ENCODE results near the gene TMEM169. TPM values are rescaled to one million over a fixed set of nuclear protein-coding genes. Genes with fewer than 3 reads are reported as not detected.

The TMEM169 gene
- total and polyA plus RNA-seq, 10 of the 15 experiments (the other 5 are each of a cell fraction or from before 2014, with no cell fraction given), result 0.23 to 3.2 (median 2.3) TPM

DNA sequence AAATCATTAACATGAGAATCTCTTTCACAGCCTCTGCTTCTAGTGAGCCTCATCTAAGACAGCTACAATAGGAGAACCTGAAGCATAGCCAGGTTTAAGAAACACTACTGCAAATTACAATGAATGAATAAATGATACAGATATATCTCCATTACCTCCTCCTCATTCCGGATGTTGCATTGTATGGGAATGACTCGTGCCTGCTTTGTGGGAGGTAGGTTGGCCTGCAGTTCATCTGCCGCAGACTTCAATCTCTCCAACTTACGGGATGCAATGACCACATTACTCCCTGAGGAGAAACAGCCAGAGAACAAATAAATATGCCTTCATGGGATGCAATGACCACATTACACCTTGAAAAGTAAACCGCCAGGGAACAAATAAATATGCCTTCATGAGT lies 15.5 kb upstream of the TMEM169 start (continued):
- TF ChIP-seq, protein P1, sequence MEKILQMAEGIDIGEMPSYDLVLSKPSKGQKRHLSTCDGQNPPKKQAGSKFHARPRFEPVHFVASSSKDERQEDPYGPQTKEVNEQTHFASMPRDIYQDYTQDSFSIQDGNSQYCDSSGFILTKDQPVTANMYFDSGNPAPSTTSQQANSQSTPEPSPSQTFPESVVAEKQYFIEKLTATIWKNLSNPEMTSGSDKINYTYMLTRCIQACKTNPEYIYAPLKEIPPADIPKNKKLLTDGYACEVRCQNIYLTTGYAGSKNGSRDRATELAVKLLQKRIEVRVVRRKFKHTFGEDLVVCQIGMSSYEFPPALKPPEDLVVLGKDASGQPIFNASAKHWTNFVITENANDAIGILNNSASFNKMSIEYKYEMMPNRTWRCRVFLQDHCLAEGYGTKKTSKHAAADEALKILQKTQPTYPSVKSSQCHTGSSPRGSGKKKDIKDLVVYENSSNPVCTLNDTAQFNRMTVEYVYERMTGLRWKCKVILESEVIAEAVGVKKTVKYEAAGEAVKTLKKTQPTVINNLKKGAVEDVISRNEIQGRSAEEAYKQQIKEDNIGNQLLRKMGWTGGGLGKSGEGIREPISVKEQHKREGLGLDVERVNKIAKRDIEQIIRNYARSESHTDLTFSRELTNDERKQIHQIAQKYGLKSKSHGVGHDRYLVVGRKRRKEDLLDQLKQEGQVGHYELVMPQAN (conservative IDR thresholded peaks at IDR 0.05), result no peak
- TF ChIP-seq, protein P2, sequence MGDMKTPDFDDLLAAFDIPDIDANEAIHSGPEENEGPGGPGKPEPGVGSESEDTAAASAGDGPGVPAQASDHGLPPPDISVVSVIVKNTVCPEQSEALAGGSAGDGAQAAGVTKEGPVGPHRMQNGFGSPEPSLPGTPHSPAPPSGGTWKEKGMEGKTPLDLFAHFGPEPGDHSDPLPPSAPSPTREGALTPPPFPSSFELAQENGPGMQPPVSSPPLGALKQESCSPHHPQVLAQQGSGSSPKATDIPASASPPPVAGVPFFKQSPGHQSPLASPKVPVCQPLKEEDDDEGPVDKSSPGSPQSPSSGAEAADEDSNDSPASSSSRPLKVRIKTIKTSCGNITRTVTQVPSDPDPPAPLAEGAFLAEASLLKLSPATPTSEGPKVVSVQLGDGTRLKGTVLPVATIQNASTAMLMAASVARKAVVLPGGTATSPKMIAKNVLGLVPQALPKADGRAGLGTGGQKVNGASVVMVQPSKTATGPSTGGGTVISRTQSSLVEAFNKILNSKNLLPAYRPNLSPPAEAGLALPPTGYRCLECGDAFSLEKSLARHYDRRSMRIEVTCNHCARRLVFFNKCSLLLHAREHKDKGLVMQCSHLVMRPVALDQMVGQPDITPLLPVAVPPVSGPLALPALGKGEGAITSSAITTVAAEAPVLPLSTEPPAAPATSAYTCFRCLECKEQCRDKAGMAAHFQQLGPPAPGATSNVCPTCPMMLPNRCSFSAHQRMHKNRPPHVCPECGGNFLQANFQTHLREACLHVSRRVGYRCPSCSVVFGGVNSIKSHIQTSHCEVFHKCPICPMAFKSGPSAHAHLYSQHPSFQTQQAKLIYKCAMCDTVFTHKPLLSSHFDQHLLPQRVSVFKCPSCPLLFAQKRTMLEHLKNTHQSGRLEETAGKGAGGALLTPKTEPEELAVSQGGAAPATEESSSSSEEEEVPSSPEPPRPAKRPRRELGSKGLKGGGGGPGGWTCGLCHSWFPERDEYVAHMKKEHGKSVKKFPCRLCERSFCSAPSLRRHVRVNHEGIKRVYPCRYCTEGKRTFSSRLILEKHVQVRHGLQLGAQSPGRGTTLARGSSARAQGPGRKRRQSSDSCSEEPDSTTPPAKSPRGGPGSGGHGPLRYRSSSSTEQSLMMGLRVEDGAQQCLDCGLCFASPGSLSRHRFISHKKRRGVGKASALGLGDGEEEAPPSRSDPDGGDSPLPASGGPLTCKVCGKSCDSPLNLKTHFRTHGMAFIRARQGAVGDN (IDR thresholded peaks at IDR 0.05), result no peak
- no peak for TF ChIP-seq SREBF2 (IDR thresholded peaks at IDR 0.05; ENCODE audit: low read length)
- TF ChIP-seq ZNF207 (IDR thresholded peaks at IDR 0.05; ENCODE audit: borderline replicate concordance), result no peak
- TF ChIP-seq HDGF (IDR thresholded peaks at IDR 0.05), result no peak

DNA sequence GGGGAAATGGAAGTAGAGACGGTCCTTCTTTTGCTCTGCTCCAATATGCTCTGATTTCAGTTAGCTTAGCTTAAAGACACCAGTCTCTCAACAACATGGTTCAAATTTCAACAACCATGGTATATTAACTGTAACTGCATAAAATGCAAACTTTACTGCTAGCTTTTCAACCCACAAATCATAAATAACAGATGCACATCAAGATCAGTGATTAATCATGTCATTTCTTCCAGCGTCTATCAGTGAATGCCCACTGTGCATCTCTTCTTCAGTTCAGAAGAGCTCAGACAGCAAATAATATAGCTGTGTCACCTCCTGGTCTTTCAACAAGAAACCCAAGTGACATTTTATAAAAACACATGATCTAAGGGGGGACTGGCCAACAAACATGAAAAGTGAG lies 12.7 kb upstream of the TMEM169 start:
- Histone ChIP-seq H3K27ac (ENCODE audit: control insufficient read depth, insufficient read depth) (no peak overlapping the region), H3K4me2 (ENCODE audit: control insufficient read depth, insufficient read depth) (no peak overlapping the region), H3K36me3 (ENCODE audit: control insufficient read depth in 2 of 2, insufficient read depth in 2 of 2, low read length in 1 of 2) (peaks cover 0 to 6% of the 10 kb centered on the region in 2 experiments; a peak in 1 of 4 replicates), H4K20me1 (ENCODE audit: control insufficient read depth, insufficient read depth) (no peaks in the 10 kb centered on the region), H3K9ac (ENCODE audit: control insufficient read depth, insufficient read depth, low read length) (no peak overlapping the region), H3K27me3 (replicated peaks in 1 of 2; ENCODE audit: control insufficient read depth in 2 of 2, insufficient read depth in 2 of 2, low read length in 1 of 2) (no peaks in the 10 kb centered on the region), H3K79me2 (ENCODE audit: control insufficient read depth, insufficient read depth, low read length) (no peaks in the 10 kb centered on the region), H3K4me3 (no peak overlapping the region), H2AFZ (ENCODE audit: control insufficient read depth, low read depth, low read length) (no peak overlapping the region), H3K9me3 (replicated peaks; ENCODE audit: control insufficient read depth, insufficient read depth, low read length) (no peaks in the 10 kb centered on the region), H3K4me1 (ENCODE audit: control insufficient read depth, insufficient read depth, low read length) (no peaks in the 10 kb centered on the region)
- WGBS (ENCODE audit: insufficient coverage, insufficient replicate concordance, low lambda C conversion rate, missing lambda C conversion rate), result 94% methylated on average over 2 of the region's 2 CpGs
- SMC1A ChIA-PET (ENCODE audit: uncharacterized antibody, unreplicated experiment), result interaction anchor here (0.9 to 2.5 kb wide), 7 partner anchors 10 to 40 kb away, joined by 3 to 12 read pairs (median 4); partner anchors contain the start of genes PECR, TMEM169 and XRCC5
- BruUV-seq (replicated peaks), result no TSS peak
- ATAC-seq, result no peak; the same call in 1 of the 3 replicates
- no peak for FAIRE-seq
- intact Hi-C loops (cut with micrococcal nuclease; ENCODE audit: unreplicated experiment) (no loop called here), in situ Hi-C loops (cut with MboI) (no loop called here)
- CTCF ChIA-PET, result interaction anchor here (0.9 to 1.9 kb wide), 5 partner anchors 10 to 154 kb away, joined by 3 to 8 read pairs (median 4); no protein-coding TSS in a partner anchor
- POLR2A ChIA-PET, result interaction anchor here (0.6 to 1.1 kb wide), 2 partner anchors 10 to 13 kb away, joined by 3 to 5 read pairs; no protein-coding TSS in a partner anchor
- RAD21 ChIA-PET (ENCODE audit: unreplicated experiment), result interaction anchor here (0.7 kb wide), 1 partner anchor 58 kb away, joined by 3 read pairs; no protein-coding TSS in a partner anchor
- DNase-seq (ENCODE audit: low read depth, low spot score), result no peak
- TF ChIP-seq ZNF274 (IDR thresholded peaks at IDR 0.05; ENCODE audit: insufficient read depth, insufficient read length) (no peak), EGR1 (IDR thresholded peaks at IDR 0.05; ENCODE audit: borderline replicate concordance in 1 of 2, low read depth in 2 of 2, low read length in 2 of 2) (no peak), SMAD1 (IDR thresholded peaks at IDR 0.05; ENCODE audit: low read depth, partially characterized antibody) (no peak), RELA (IDR thresholded peaks at IDR 0.05; ENCODE audit: borderline replicate concordance, partially characterized antibody) (no peak), LARP7 (IDR thresholded peaks at IDR 0.05) (no peak)
- TF ChIP-seq, protein P3, sequence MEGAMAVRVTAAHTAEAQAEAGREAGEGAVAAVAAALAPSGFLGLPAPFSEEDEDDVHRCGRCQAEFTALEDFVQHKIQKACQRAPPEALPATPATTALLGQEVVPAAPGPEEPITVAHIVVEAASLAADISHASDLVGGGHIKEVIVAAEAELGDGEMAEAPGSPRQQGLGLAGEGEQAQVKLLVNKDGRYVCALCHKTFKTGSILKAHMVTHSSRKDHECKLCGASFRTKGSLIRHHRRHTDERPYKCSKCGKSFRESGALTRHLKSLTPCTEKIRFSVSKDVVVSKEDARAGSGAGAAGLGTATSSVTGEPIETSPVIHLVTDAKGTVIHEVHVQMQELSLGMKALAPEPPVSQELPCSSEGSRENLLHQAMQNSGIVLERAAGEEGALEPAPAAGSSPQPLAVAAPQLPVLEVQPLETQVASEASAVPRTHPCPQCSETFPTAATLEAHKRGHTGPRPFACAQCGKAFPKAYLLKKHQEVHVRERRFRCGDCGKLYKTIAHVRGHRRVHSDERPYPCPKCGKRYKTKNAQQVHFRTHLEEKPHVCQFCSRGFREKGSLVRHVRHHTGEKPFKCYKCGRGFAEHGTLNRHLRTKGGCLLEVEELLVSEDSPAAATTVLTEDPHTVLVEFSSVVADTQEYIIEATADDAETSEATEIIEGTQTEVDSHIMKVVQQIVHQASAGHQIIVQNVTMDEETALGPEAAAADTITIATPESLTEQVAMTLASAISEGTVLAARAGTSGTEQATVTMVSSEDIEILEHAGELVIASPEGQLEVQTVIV (IDR thresholded peaks at IDR 0.05; ENCODE audit: borderline replicate concordance, partially characterized antibody), result no peak
- TF ChIP-seq, protein P4, sequence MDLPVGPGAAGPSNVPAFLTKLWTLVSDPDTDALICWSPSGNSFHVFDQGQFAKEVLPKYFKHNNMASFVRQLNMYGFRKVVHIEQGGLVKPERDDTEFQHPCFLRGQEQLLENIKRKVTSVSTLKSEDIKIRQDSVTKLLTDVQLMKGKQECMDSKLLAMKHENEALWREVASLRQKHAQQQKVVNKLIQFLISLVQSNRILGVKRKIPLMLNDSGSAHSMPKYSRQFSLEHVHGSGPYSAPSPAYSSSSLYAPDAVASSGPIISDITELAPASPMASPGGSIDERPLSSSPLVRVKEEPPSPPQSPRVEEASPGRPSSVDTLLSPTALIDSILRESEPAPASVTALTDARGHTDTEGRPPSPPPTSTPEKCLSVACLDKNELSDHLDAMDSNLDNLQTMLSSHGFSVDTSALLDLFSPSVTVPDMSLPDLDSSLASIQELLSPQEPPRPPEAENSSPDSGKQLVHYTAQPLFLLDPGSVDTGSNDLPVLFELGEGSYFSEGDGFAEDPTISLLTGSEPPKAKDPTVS (IDR thresholded peaks at IDR 0.05; ENCODE audit: low read depth, low read length), result no peak
